COLO668 (cell line): ENCODE results near the gene CC2D1B.
"Not testable (repeated sequence)": the region's sequence is repeated elsewhere in the genome, so short reads cannot be mapped to it uniquely, and the experiment has no call there.

Experiments
- DNase-seq: peaks from one replicate; lab custom pipeline; 2025; ENCODE audit not compliant: unreplicated experiment; lab: John Stamatoyannopoulos, UW

Gene CC2D1B, protein sequence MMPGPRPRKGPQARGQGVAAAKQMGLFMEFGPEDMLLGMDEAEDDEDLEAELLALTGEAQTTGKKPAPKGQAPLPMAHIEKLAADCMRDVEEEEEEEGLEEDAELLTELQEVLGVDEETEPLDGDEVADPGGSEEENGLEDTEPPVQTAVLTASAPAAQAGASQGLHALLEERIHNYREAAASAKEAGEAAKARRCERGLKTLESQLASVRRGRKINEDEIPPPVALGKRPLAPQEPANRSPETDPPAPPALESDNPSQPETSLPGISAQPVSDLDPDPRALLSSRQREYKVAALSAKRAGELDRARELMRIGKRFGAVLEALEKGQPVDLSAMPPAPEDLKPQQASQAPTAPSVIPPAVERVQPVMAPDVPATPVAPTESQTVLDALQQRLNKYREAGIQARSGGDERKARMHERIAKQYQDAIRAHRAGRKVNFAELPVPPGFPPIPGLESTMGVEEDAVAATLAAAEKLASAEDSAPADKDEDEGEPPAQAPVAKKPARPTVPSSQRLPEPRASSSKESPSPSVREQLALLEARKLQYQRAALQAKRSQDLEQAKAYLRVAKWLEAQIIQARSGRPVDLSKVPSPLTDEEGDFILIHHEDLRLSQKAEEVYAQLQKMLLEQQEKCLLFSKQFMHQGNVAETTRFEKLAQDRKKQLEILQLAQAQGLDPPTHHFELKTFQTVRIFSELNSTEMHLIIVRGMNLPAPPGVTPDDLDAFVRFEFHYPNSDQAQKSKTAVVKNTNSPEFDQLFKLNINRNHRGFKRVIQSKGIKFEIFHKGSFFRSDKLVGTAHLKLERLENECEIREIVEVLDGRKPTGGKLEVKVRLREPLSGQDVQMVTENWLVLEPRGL

DNA sequence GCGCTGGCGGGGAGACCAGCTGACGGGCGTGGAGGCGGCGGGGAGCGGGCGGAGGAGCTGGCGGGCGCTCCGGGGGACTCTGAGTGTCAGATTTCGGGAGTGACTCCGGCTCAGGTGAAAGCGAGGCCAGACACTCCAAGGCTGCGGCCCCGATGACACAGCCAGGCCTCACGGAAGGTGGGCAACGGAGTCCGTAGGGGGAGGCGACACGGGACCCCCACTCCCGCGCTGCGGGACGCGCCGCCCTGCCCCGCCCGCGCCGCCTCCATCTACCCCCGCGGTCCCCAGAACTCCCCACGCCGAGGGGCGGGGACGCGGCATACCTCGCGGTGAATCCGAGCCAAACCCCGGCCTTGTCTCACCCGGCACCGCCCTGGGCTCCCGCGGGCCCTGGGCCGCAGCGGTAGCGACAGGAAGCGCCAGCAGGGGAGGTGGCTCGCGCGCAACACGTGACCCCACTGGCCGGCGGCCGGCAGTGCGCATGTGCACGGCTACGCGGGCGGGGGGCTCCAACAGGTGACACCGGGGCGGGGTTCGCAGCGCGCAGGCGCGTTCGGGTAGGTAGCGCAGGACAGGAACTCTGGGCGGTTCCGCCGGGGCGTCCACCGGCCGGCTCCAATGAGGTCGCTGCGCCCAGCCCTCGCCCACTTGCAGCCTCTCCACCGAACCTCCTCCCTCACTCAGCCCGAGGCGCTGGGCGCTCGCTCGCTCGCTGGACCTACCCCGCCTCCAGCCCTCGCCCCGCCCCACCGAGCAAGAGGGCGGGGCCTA lies at the start of gene CC2D1B:
TSS of gene CC2D1B (minus strand) at position 460 of the 771 bp plus-strand sequence. CDS start 1,585 bp downstream, outside the sequence.
- DNase-seq, result peak; percentile 100

DNA sequence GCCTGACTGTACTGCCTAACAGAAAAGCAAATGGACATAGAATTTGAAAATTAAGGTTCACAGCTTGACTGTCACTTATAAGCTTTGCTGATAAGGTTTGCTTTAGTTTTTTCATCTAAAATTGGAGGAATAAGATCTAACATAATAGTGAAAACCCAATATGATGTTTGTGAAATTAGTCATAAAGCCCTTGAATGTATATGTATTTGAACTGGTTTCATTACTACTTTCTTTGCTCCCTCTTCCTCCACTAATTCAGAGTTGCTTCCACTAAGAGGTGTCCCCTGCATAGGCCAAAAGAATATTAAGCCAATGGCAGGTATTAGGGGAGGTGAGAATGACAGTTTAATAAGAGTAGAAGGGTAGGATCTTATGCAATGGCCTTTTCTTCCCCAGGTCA lies 48.9 kb upstream of the CC2D1B start:
- DNase-seq, result no peak

DNA sequence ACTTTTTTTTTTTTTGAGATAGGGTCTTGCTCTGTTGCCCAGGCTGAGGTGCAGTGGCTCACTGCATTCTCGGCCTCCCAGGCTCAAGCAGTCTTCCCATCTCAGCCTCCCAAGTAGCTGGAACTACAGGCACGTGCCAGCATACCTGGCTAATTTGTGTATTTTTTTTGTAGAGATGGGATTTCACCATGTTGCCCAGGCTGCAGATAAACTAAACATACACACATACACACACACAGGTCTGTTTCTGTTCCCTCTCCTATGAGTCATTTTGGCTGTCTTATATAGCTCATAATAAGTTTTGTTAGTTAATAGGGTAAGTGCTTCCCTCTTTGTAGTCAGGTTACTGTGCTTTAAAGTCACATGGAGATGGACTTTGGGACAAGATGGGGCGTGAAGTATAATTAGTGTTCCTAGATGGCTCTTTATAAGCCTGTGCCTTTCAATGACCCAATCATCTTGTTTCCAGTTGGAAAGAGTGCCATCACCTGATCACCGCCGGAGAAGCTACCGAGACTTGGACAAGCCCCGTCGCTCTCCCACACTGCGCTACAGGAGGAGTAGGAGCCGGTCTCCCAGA lies 47.5 kb upstream of the CC2D1B start:
- DNase-seq, result no peak

DNA sequence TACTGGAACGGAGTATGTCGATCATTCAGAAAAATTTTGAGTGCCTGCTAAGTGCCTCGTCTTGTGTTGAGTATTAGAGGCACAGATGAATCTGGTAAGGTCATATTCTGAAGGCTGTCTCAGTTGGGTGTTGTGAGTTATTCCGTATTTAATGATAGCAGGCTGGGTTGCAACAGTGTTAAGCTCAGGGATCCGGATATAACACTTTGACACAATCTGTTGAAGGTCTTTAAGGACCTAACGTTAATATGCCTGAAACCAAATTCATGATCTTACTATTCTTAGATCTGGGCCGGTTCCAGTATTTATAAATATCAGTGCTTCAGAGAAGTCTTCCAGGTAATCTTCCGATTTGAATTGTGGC lies 39.0 kb upstream of the CC2D1B start:
- DNase-seq, result no peak

DNA sequence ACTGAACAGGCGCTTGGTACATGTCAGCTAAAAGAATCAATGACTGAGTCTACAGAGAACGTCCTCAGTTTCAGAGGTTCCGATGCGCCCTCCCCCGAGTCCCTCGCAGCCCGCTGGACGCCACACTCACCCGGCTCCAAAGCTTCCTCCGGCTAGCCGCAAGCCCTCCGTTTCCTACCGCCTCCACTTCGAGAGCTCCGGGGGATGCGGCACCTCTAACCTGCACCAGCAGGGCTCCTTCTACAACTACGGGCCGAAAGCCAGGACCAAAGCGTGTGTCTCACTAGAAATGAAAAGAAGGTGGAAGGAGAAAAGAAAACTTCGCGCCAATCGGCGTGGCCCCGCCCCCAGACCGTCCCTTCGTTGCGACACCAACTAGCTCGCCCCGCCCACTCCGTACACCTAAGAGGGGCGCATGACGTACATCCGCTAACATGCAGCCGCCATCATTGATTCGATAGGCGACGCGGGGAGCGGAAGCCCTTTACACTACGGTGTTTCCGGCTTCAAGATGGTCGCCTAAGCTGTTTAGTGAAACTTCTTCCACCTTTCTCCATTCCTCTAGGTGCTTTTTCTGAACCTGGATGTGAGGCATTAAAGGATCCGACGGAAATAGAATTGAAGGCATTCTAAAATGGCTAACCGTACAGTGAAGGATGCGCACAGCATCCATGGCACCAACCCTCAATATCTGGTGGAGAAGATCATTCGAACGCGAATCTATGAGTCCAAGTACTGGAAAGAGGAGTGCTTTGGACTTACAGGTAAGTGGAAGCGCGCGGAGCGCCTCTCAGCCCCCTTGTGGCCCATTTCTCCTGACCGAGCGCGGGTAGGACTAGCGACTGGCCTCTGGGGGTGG lies 38.3 kb upstream of the CC2D1B start, which contains the start of the genes ORC1 and PRPF38A:
TSS of gene ORC1 (minus strand) at position 308 of the 859 bp plus-strand sequence. CDS start 2,200 bp downstream, outside the sequence.
TSS of gene PRPF38A (plus strand) at position 487 of the 859 bp plus-strand sequence. CDS start at position 635, 148 bp downstream.
- DNase-seq, result peak; percentile 100

DNA sequence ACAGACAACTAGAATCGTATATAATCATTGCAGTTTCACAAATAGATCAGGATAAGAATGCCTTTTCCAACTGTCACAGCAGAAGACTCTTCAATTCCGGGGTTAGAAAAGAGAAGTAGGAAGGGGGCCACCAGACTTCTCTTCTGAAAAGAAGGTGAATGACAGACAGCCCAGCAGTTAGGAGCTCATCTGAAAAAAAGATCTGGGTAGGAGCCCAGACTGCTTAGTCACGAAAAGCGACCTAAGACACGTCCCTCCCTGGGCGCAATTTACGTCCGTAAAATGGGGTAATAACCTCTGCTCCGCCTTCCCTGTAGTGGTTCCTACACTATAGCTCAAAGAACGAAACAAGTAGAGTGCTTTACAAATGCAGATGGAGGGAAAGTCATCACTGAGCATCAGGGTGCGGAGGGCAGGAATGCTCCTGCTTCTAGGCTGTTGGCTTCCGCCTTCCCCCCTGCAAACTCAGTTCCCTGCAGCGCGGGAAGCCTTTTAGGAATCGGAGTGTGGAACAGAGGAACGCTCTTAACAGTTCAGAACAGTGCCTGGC lies 37.6 kb upstream of the CC2D1B start:
- DNase-seq, result peak; percentile 81

DNA sequence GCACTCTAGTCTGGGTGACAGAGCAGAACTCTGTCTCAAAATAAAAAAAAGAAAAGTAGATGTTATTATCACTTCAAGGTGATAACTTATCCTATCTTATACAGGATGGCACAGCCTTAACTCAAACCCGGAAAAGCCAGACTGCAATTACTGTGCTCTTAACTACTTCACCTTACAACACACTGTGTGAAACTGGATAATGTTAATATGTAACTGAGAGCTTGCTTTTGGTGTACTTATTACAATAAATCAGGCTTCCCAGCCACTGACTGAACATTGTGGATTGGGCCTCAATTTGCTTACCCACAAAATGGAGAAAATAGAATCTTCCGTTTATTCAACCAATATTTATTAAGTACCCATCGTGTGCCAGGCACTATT lies 36.8 kb upstream of the CC2D1B start:
- DNase-seq, result no peak

DNA sequence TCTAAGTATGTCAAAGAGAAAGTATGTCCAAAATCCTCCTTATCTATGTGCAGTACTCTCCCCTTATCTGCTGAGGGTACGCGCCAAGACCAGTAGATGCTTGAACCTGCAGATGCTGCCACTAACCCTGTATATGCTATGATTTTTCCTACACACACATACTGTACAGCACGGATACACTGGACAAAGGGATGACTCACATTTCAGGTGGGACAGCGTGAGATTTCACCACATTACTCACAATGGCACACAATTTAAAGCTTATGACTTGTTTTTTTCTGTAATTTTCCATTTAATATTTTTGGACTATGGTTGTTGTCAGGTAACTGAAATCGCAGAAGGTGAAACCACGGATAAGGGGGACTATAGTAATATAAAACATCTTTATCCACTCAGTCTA lies 34.1 kb upstream of the CC2D1B start:
- no peak for DNase-seq

DNA sequence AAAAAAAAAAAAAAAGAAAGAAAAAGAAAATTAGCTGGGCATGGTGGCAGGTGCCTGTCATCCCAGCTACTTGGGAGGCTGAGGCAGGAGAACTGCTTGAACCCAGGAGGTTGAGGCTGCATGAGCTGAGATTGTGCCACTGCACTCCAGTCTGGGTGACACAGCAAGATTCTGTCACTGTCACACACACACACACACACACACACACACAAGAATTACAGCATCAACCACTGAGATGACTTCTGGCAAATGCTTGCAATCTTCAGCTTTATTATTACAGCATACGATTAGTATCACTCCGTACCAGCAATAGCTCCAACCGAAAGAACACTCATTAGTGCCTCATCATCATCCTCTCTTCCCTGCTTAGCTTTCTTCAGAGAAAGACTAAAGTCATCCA lies 33.6 kb upstream of the CC2D1B start:
- no peak for DNase-seq

DNA sequence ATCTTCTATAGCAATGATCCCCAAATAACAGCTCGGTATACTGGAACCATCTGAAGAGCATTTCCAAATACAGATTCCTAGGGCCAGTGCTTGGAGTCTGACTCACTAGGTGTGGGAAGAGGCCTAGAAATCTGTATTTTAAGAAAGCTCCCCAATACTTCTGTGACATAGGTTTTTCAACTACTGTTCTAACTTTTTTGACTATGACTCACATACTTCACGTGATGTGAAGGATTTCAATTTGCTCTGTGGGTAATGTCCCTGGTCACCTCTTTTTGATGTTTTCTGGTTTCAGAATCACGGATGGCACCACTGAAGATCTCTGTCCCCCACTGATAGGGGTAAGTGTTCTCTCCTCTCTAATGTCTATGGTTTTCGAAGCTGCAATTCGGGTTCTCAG lies 27.2 kb upstream of the CC2D1B start:
- no peak for DNase-seq

DNA sequence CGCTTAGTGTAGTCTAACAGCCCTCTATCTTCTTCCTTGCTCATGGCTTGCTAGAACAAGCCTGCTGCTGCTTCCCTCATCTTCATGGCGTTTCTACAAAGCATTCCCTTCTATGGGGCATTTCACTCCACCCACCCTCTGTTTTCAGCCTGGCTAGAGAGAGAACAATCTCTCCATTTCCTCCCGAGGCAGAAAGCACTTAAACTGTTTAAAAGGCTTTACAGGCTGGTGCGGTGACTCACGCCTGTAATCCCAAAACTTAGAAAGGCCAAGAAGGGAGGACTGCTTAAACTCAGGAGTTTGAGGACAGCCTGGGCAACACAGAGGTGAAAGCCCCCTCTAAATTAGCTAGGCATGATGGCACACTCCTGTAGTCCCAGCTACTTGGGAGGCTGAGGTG lies 20.5 kb upstream of the CC2D1B start:
- DNase-seq, result no peak

DNA sequence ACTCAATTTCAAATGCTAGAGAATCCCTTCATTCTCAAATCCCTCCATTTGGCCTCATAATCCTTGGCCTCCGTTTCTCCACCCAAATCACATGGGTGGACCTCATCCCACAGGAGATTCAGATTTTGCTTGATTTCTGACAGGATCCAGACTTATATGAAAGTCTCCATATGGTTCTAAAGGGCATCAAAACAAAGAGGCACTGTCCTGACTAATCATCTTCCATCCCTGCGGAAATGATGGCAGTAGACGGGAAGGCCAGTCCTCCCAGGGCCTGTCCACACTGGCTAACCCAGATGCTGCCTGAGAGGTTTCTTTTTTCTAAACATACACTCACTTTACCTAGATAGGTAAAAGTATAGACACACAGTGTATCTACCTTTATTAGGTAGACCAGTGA lies 19.4 kb upstream of the CC2D1B start:
- DNase-seq, result no peak

DNA sequence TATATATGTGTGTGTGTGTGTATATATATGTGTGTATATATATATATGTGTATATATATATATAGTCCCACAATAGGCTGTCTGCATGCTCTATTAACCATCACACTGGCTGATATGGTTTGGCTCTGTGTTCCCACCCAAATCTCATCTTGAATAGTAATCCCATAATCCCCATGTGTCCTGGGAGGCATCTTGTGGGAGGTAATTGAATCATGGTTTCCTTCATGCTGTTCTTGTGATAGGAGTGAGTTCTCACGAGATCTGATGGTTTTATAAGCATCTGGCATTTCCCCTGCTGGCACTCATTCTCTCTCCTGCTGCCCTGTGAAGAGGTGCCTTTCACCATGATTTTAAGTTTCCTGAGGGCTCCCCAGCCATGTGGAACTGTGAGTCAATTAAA lies 3.8 kb upstream of the CC2D1B start:
- not testable (repeated sequence) for DNase-seq

DNA sequence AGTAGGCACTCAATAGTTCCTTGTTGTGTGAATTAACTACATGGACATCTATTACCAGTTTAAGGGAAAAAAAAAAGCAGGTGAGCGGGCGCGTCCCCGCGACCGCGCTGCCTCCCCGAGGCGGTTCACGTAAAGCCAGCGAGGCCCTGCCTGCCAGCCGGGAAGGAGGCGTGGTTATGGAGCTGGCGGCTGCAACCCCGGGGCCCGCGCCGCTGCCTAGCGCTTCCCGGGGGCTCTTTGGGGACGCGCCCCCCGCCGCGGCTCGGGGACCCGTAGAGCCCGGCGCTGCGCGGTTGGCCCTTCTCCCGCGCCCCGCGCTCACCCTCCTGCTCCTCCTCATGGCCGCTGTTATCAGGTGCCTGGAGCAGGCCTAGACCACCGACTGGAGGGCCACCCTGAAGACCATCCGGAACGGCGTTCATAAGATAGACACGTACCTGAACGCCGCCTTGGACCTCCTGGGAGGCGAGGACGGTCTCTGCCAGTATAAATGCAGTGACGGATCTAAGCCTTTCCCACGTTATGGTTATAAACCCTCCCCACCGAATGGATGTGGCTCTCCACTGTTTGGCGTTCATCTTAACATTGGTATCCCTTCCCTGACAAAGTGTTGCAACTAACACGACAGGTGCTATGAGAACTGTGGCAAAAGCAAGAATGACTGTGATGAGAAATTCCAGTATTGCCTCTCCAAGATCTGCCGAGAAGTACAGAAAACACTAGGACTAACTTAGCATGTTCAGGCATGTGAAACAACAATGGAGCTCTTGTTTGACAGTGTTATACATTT lies 2.6 kb upstream of the CC2D1B start:
- peak; percentile 94 for DNase-seq

DNA sequence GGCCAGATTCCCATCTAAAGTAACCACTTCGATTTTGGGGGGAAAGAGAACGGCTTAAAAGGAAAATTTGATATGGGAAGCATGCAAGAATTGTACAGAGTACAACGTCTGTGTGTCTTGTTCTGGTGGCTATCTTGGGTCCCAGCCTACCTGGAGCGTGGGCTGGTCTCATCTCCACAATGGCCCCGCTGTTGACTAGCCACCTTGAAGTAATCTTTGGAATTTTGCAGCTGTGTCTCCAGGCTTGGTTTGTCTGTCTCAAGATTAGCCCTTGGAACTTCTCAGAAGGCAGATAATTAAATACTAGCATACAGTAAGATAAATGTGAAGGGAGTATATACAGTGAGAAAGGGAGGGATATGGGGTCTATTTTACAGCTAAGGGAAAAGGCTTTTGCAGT lies 1.3 kb upstream of the CC2D1B start:
- no peak for DNase-seq

DNA sequence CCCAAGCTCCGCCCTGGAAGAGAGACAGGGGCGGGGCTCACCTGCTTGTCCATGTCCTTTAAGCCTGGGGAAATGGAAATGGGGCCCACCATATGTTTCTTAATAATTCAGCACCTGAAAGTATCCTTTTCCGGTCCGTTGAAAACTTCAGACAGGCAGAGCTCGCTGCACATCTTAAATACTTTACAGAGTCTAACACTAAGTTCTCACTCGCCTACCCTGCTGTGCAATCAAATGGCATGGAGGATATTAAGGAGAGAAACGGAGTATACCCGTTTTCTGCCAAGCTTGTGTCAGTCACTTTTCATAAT lies 467 bp upstream of the CC2D1B start:
- no peak for DNase-seq

DNA sequence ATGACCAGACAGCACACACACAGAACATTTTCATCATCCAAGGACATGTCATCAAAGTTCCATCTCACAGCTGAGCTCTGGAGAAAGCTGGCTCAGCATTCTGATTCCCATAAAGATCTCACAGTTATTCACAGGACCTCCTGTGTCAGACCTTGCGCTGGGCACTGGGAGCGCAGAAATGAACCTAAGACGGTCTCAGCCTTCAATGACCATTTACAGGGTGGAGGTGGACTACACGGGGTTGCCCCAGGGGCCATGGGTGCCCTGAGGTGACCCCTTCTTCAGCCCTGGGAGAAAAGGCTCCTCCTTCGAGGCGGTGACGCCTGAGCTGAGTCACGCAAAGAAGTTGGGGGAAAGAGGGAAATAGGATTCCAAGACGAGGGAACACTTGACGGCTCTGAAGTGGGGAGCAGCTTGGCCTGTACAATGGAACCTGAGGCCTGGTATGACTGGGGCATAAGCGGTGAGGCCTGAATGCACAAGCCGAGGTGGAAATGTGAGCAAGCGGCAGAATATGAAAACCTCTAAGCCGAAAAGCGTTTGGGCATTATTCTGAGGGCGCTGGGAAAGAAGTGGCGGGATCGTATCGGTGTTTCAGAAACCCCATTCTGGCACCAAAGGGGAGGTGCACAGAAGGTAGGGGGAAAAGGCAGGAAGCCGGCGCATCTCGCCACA lies 797 bp downstream of the CC2D1B start:
- DNase-seq, result peak; percentile 54

DNA sequence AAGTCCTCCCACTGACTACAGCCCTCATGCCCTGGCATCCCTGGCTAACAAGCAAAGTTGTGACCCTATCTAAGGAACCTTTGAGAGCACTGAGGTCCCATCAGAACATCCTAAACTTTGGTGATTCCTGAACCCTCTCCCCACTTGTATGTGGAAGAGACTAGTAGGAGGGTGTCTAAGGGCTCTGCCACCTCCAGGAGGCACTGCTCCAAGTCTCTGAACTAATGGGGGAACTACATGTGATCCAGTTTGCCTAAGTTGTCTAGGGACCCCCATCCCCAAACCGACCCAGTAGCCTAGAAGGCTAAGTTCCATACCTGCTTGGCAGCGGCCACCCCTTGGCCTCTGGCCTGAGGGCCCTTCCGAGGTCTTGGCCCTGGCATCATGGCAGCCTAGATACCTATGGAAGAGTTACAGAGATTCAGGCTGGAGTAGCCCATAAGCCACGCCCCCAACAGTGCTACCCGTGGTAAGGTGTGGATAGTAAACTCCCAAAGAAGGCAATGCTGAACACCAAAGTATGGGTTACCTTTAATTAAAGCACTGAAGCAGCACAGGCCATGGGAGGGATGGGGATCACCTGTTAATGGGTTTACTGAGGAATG lies 1.7 kb downstream of the CC2D1B start:
- peak; percentile 27 for DNase-seq
